ENCODE results near the gene KCNQ2.
"Not testable (repeated sequence)": the region's sequence is repeated elsewhere in the genome, so short reads cannot be mapped to it uniquely, and the experiment has no call there.

KCNQ2 gene

DNA sequence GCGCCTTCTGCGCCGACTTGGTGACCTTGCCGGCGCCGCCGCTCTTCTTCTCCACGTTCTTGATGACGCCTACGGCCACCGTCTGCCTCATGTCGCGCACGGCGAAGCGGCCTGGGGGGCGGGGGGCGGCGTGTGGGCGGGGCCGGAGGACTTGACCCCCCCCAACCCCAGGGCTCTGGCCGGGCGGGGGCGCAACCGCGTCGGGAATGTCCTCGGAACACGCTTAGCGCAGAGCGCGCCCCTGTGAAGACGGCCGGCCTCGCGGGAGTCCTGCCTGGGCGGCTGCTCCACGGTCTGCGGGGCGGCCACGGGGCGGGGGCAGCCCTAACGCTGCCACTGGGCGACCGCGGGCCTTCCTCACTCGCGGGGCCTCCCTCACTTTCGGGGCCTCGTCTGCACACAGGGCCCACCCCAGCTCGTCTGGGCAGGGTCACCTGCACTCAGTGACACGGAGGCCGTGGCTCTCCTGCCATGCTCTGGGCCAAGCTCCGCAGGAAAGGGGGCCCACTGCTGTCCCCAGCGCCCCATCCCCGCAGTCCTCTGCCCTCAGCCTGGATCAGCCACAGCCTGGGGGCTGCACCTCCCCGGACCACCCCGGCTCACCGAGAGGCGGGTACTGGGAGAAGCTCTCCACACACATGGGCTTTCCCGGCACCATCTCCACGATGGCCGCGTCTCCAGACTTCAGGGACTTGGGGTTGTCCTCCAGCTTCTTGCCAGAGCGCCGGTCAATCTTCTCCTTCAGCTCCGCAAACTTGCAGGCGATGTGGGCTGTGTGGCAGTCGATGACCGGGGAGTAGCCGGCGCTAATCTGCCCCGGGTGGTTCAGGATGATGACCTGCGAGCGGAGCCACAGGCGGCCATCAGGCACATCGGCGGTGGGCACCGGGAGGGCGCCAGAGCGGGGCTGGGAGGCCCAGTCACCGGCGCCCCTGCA, 16.1 kb upstream of the KCNQ2 start:
- DNase-seq, result no peak

- no peak for DNase-seq
Observed at GRCh38 chr20:63487781-63488241, 15.4 kb upstream of the KCNQ2 start.

DNA sequence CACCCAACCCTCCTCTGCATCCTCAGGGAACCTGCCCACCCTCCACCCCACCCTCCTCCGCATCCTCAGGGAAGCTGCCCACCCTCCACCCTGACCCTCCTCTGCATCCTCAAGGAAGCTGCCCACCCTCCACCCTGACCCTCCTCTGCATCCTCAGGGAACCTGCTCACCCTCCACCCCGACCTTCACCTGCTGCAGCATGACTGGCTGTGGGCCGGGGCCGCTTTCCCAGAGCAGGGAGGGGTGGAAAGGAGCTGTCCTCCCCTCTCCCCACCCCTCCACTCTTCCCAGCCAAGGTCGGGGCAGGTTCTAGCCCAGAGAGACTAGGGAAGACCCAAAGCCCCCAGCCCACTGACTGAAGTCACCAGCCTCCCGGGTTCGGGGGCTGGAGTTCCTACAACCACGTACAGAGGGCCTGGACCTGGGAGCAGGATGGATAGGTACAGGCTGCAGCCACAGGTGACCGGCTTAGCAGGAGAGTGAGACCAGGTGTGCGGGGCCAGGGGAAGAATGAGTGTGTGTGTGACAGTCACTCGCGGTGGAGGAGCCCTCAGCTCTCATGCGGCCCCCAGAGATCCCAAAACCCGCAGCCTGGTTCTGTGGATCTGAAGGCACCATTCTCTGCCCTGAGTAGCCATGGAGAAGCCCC, 14.8 kb upstream of the KCNQ2 start:
- DNase-seq, result no peak

DNA sequence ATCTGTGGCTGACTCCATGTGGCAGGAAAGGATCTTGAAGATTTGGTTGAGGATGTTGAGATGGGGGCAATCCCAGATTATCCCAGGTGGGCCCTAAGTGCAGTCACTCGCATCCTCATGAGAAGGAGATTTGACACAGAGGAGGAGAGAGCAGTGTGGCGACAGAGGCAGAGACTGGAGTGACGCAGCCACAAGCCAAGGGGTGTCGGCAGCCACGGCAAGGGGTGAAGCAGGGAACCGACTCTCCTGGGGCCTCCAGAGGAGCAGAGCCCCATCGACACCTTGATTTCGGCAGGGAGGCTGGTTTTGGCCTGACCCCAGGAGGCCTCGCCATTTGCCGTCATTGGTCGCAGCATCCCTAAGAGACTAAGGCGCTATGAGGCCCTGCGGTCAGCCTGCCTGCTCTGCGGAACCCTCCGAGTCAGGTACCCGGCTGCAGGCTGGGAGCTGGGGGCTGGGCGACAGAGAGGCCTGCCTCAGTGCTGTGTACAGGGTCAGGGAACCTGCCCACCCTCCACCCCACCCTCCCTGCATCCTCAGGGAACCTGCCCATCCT, 13.9 kb upstream of the KCNQ2 start:
- DNase-seq, result no peak

DNA sequence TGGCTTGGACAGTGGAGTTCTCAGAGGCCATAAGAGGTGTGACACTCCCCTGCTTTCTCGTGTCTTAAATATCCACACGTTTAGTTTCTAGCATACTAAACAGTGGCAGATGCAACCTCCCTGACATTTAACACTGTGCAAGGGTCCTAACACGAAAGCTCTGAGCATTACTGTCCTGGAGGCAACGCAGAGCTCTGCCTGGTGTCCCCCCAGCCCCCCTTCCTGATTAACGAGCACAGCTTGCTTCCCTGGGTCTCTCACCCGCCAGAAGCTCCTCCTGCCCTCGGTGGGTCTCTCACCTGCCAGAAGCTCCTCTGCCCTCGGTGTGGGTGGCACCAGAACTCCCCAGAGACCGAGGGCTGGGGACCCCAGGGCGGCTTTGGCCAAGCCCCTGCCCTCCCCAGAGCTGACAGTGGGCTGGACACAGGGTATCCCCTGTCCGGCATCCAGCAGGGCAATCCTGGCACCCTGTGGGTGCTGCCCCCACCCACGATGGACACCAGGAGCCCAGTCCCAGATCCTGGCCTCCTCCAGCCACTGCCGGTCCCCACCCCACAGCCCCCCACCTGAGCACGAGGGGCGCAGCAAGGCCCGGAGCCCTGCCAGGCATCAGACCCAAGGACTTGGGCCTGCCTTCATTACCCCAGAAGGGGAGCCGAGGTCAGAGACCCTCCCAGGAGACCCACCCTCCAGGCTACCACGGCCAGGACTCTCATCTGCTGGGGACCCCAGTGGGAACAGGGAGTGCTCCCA, 12.4 kb upstream of the KCNQ2 start:
- no peak for DNase-seq

GRCh38 chr20:63484236-63484635, 11.8 kb upstream of the KCNQ2 start:
- DNase-seq, result no peak

DNA sequence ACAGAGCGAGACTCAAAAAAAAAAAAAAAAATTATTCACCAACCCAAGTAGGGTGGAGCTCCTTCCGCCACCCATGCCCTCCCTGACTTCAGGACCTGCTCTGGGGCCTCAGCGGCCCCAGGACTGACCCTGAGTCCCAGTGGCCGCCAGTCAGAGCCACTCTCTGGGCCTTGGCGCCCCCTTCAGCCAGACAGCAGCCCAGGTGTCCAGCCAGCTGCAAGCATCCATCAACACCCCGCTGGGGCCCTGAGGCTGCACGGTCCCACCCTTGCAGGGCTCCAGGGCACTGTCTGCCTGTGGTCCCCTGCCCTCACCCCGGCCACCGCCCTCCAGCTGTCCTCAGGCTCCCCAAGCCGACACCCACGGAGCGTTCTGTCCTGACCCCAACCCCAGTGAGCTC, 11.4 kb upstream of the KCNQ2 start:
- DNase-seq, result no peak

GRCh38 chr20:63482021-63482587, 9.6 kb upstream of the KCNQ2 start:
- no peak for DNase-seq

DNA sequence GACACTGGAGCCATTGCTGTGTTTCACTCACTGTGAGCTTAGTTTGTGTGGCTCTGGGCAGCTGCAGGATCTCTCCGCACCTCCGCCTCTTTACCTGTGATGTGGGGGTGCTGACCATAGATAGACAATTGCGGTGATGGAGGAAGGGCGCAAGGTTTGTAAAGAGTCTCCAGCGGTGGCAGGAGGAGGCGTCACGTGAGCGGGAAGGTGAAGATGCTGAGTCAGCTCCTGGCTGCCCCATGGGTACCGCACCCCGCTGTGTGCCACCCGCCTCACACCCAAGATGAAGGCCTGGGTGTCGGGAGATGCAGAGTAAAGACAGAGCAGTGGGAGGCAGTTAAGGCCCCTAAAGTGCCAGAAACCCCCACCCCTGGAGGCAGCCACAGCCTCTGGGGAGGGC, 9.0 kb upstream of the KCNQ2 start:
- DNase-seq, result no peak

- not testable (repeated sequence) for DNase-seq
Observed at GRCh38 chr20:63479695-63480419, 7.4 kb upstream of the KCNQ2 start.

DNA sequence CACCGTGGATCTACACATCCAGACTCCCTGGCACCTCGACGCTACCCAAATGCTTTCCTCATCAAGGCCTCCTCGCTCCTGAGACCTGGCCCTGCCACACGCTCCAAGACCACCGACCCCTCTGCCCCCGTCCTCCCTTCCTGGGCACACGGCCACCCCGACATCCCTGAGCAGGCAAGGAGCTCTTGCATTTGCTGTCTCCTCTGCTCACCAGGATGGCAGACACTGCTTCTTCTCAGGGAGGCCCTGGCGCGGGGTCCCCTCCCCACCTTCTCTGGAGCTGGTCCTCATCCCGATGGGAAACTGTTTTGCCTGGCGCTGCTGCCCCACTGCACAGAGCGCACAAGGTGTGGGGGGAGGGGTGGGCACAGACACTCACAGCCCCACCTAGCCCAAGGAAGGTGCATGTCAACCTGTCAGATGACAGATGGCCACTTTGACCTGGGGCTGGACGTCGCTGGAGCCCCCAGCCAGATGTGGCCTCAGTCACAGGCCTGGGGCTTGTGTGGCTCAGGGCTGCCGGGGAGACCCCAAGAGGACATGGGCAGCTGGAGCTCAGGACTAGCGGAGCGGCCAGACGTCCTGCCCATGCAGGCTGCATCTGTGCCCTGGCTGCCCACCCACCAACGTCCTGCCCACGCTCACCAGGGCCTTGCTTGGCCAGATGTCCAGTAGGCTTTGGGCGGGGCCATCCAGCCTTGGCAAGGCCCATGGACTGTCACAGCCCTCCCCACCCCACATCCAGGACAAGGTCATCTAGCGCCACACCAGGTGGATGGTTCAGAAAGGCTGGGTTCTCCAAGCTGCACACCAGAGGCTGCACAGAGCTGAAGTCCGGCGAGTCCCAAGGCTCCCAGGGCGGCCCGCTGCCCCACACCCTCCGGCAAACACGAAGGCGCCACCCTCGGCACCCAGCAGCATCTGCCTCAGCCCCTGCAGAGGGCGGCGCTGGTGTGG, 6.2 kb upstream of the KCNQ2 start:
- no peak for DNase-seq

- DNase-seq, result no peak
Observed at GRCh38 chr20:63477944-63478343, 5.5 kb upstream of the KCNQ2 start.

DNA sequence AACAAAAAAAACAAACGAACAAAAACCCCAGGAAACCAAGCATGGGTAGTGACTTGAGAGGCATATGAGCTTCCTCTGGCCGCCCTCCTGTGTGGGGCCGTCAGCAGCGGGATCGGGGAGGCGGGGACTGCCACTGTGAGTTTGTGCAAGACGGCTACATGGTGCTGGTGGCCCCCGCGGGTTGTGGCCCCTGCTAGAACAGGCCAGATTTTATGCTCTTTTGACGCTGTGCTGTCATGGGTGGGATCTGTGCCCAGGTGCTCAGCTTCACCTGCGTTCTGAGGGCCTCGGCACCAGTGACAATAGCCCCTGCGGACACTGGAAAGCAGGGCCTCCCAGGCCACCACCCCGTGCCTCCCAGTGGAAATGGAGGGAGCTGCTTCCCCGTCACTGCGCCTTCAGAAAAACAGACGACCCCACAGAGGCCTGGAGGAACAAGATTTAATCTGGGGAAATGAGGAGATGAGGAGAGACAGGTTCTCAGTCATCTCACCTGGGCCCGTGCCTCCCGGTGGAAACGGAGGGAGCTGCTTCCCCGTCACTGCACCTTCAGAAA, 4.7 kb upstream of the KCNQ2 start:
- DNase-seq, result no peak

DNA sequence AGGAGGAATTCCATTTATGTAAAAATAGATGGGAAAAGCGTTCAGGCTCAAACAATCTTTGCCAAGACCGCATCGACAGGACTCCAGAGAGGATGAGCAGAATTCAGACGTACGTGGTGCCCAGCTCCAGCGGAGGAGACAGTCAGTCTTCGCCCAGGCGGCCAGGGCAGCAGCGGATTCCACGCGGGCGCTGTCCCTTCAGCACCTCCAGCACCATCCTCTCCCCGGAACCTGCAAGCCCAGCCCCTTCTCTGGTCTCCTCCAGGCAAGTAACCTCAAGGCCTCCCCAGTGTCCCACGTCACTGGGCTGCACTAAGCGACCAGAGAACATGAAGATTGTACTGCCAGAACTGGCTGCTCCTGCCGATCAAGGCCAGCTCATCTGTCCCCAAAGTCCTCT, 2.8 kb upstream of the KCNQ2 start:
- no peak for DNase-seq

DNA sequence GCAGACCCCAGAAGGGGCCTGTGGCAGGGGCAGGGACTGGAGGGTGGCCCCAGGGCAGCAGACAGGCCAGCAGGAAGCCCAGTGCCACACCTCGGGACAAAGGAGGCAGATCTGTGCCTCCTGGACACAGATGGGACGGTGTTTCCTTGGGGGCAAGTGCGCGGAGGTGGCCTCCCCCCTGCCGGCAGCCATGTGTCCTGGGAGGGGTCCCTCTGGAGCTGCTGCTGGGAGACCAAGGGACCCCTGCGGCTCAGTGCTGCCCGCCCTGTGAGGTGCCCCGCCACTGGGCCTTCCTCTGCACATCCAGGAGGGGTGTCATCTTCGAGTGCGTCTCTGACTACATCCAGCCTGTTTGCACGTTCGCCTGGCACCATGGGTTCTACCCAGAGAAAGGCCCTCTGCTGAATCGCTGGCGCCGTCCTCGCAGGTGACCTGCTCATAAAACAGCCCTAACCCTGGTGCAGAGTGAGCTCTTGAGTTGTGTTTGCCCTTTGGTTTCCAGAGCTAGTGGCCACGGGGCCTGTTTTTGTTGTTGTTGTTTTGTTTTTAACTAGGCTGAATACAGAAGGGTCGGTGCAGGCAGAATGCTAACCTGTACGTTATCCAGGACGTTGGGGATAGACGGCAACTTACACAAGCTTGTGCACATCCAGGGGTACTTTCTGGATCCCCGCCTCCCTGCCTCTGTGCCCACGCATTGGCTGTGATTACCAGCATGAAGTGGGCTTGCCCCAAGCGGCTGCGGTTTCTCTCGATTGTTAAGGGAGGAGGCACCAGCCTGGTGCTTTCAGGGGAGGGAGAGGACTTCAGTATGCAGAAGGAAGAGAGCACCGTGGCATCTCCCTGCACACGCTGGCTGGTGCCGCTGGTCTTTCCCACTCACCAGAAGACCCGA, 1.3 kb upstream of the KCNQ2 start:
- no peak for DNase-seq

DNA sequence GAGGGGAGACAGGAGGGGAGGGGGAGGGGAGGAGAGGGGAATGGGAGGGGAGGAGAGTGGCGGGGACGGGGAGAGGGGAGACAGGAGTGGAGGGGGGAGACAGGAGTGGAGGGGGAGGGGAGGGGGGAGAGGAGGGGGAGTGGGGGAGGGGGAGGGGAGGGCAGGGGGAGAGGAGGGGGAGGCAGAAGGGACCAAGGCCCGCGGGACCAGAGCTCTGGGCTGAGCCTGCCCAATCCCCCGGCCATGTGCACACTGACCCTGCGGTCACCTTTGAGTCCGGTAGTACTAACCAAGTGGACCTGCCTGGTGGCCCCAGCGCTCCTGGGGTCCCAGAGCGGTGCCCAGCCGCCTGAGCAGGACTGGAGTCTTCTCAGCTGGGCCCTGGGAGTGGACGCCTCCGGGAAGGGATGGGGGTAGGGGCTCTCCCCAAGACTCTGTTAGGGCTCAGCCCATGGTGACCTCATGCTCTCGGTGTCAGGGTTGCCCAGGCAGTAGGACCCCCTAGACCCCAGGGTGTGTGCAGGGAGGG, 471 bp upstream of the KCNQ2 start:
- no peak for DNase-seq

DNA sequence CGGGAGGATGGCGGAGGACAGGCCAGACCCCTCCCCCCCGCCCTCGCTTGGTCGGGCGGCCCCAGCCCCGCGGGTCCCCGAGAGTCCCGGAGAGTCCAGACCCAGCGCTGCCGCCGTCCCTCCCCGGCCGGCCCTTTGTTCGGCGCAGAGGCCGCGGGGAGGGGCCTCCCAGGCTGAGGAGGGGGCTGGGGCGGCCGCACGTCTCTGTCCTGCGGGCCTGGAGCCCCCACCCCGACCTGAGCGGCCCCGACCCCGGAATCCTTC, 806 bp downstream of the KCNQ2 start:
- no peak for DNase-seq

- no peak for DNase-seq
Observed at GRCh38 chr20:63471002-63471716, 1.3 kb downstream of the KCNQ2 start.

- DNase-seq, result no peak
Observed at GRCh38 chr20:63470410-63470809, 2.0 kb downstream of the KCNQ2 start.

All from GF-D8 (cell line).